Activated CD4-positive, alpha-beta T cell treated with anti-CD3 and anti-CD28 coated beads for 48 hours (primary cell): ENCODE data around the gene WWOX.

Experiments used
- DNase-seq: peaks from one replicate; pipeline ENCODE4 v3.0.0-alpha.2; 2020

The WWOX gene

DNA sequence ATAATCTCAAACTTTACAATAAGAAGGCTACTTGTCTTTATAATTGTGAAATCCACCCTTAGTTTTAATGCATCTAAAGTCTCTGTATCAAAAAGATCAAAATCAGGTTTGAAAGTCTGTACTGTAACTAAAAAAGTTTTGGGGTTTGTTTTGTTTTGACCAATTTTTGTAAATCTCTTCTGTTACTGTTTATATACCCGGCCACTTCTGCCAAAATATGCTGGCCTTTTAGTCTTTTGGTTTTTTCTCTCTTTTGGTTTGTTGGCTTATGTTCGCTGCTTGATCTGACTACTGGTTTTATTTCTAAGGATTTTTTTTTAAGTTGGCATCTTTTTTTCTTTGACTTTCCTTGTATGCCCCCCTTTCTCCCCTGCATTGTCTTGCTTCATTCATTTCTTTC, 845.9 kb downstream of the WWOX start:
- DNase-seq: no peak

DNA sequence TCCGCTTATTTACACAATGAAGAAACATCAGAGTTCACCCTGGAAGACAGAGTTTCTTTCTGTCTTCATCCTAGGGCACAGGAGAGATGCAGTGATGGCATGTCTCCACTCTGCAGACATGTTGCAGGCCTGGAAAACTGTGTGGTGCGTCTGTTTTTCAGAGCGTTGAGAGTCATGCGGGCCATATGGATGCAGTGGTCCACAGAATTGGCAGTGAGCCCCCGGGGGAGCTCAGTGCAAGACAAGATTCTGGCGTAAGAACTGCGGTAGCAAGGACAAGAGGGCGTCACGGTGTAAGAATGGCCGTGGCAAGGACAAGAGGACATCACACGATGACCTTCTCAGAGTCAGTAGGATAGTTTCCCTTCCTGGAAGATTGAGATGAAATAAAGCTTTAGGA, 847.1 kb downstream of the WWOX start:
- DNase-seq: no peak

DNA sequence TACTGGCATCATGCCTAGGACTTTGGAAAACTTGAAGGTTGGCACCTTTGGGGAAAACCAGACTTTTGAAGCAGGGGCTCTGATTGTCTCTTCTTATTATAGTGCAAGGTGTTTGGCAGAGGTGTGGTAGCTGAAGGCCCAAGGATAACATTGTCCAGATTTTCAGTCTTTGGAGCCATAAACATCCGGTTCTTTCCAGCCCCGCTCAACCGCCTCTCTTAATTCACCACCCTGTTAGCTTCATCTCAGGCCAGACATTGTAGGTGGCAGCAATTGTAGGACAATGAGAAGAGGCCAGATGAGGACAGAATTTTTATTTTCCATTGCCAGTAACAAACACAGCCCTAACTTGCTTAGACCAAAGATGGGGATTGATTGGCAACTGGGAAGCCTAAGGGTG, 851.3 kb downstream of the WWOX start:
- no peak for DNase-seq

DNA sequence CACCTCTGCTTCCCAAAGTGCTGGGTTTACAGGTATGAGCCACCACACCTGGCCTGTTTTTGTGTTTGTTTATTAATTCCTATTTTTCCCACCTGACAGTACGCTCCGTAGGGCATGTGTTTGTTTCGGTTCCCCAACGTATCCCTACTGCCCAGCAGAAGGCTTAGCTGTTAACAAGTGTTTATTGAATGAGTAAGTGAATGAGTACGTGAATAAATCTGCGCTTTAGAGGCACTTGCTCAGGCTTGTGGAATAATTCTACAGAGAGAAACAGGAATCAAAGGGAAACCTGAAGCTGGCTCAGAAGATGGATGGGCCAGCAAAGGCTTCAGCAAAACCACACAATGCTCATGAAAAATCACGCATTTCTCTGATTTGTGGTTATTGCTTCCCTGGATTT, 853.2 kb downstream of the WWOX start:
- no peak for DNase-seq

DNA sequence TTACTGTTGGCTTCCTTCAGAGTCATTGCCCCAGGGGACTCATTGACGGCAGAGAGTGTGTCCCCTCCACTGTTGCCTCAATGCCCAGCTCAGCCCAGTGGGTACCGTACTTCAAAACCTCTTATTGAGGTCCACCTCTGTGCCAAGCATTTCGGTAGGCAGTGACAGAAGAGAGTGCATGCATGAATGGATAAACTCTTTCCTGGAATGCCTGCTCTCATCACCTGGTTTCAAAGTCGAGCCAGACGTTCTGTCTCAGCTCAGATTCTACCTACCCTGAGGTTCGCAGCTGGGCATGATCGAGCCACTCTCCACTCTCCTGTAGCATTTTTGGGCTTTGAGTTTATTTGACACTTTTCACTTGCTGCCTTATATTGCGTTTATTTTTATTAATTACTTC, 854.1 kb downstream of the WWOX start:
- no peak for DNase-seq

DNA sequence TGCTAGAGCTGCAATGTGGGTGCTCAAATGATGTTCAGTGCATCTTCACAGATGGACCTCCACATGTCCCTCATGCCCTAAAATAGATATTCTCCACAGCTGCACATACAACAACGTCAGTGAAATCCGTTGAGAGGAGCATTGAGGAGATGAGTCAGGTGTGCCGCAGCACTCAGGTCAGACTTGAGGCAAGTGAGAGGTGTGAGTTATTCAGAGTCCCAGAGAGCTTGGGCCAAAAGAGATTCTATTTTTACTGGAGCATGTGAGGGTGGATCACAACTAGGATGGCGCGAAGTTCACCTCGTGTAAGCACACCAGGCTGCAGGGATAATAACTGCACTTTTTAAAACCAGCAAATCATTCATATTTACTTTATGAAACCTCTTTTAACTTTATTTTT, 855.8 kb downstream of the WWOX start:
- DNase-seq: peak; percentile 31

DNA sequence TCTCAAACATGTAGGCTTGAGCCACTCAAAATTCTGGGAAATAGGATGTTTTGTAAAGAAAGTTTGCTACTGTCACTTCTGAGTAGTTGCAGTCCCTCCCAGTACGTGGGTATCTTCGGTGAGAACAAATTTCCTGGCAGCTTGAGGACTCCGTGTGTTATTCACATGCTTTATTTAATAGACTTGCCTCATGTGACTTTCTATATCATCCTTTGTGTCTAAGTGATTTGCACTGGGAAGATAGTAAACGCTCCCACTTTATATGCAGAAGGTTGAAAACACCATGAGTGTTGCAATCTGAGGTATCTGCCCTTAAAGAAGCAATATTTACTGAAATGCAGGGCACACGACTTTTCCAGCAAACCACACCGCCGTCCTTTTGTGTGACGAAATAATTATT, 857.4 kb downstream of the WWOX start:
- DNase-seq: no peak

DNA sequence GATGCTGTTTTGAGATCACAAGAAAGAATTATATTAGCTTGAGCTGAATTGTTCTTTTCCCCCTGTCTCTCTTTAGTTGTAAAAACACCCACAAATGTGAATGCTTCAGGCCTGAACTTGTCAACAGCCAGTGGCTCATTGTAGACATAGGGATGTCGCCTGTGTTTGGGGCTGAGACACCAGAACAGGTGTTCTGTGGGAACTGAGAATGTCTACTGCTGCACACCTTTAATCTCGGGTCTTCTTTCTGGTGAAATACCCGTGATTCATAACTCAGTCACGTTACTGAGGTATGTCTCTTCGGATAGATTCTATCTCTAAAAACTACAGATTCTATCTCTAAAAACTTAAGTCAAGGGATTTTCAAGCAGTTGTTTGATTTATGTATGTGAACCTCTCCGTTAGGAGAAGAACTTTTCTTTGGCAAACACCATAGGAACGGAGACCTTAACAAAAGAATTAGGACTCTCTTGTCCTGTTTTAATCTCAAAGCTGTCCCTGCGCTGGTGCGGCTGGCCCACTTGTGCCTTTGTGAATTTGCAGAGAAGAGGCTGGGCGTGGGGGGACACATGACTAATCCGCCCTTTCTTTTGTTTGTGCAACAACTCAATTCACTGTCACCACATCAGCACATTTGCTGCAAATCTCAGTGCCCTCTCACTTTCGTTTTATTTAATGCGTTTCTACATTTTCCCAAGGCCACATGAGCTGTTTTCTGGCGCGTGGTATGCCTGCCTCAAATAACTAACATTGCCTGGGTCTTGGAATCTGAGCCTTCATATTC, 858.1 kb downstream of the WWOX start:
- peak; percentile 56 for DNase-seq

DNA sequence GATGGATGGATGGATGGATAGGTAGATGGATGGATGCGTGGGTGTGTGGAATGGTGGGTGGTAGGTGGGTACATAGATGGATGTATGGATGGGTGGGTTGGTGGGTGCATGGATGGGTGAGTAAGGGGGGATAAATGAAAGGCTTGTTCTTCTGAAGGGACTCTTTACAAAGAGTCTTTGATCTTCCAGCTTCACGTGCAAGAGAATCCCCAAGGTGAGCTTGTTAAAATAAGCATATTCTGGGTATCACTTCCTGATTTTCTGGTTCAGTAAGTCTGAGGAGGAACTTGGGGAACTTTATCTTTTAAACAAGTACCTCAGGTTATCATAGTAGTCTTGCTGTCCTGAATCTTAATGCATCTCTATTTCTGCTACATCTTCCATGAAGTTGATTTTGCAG, 862.0 kb downstream of the WWOX start:
- DNase-seq: no peak

DNA sequence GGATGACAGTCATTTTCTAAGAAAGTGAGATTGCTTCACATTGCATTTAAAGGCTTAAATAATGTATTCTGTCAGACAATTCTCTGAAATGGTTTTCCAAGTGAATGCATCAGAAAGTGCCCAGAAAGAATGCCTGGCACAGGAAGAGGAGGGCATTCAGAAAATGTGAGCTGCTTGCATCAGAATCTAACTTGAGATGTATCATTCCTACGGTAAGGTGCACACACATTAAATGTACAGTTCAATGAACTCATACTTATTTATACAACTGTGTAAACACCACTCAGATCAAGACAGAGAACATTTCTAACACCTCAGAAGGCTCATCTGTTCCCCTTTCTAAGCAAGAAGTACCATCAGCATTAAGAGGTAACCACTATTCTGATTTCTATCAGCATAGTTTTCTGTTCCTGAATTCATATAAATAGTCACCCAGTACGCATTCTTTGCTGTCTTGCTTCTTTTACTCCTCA, 863.0 kb downstream of the WWOX start:
- DNase-seq: no peak

DNA sequence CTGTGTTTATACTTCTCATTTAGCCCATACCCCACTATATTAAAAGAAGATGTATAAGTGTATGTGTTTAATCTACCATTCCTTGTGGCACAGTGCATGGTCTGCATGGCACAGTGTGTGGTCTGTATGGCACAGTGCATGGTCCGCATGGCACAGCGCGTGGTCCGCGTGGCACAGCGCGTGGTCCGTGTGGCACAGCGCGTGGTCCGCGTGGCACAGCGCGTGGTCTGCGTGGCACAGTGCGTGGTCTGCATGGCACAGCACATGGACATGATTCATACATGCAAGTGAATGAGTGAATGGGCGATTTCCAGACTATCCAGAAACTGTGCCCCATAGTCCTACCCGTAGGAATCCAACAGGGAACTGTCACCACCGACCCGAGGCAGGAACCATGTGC, 868.5 kb downstream of the WWOX start:
- no peak for DNase-seq

DNA sequence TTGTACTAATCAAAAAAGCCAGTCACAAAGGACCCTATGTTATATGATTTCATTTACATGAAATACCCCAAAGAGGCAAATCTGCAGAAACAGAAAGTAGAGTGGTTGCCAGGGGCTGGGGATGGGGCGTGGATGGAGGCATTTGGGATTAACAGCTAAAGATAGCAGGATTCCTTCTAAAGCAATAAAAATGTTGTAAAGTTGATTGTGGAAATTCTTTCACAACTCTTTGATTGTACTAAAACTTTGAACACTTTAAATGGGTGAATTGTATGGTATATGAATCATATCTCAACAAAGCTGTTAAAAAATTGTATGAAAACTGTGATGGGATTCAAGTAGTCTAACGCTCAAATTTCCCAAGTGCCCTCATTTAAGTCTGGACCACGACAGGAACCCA, 870.3 kb downstream of the WWOX start:
- DNase-seq: no peak

DNA sequence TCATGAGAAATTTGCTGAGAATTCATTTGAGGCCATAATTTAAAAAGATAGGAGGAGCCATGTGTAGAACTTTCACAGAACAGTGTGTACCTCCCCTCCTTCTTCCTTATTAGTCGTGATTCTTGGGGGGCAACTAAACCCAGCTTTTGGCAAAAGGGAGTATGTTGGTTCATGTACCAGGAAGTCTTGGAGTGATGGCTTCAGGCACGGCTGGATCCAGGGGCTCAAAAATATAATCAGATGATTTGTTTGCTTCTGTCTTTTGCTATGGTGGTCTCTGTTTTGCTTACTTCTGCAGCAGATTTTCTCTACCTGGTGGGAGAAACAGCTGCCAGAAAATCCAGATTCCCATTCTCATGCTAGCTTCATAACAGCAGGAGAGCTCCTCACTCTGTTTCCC, 871.2 kb downstream of the WWOX start:
- DNase-seq: no peak

DNA sequence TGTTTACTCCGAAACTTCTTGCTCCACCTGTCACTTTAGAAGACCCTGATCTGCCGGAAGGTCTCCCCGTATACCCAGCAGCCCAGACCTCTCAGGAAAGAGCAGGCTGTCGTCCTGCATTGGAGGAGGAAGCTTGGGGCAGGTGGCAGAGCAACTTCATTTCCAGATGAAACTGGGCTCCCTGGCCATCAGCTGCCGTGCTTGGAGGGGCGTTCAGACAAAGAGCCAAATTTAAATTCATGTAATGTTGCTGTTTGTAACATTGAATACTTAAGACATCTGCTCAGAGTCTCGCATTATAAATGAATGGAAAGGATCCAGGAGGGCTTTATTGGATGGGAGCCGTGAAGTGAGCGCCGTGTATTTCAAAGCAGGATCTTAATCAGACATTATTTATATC, 872.6 kb downstream of the WWOX start:
- no peak for DNase-seq

DNA sequence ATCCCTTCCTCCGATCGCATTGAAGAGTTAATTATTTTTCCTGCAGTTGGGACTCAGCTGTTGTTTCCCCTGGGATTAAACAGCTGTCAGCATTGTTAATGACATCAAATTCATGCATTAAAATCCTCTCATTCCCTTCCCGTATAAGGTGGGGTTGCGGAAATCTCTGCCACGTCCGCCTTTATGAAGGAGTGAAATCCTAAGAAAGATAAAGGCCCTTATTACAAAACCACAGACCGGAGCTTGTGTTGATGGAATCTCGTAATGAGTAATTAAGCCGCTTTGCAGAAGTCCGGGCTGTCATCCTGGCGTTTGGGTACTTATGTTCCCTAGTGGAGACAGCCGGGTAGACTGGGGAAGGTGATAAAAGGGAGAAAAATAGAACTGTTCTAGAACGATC, 873.5 kb downstream of the WWOX start:
- DNase-seq: no peak

DNA sequence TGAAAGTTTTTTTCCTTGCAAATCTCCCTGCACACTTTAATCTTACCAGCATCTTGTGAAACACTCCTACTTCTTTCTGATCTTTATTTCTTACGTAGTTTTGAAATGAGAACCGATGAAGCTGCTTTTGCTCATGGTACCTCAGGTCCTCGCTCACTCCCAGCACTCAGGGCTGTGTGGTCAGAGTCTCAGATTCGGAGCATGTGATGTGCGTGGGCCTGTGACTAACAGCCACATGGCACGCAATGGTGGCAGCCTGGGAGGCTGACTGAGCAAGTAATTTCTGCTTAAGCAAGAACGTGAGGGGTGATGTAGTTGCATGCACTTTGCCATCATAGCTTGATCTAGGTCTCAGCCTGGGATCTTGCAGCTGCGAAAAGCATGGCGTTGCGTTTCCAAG, 876.8 kb downstream of the WWOX start:
- peak; percentile 59 for DNase-seq

DNA sequence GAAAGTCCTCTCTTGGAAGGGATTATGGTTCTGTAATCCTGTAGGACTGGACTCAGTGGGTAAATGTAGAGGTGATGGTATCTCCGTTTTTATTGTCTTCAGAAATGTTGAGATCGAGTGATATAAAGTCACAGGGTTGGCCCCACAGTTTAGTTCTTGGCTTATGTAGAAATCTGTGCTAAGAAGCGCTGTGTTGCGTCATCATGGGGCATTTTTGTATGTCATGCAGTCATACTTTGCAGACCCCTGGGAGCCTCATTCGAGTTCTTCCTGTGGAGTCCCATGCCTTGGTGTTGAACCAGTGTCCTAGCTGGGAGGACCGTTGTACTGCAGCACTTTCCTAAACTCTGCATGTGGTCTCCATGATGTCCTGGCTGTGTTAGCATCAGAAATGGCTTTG, 881.4 kb downstream of the WWOX start:
- no peak for DNase-seq

DNA sequence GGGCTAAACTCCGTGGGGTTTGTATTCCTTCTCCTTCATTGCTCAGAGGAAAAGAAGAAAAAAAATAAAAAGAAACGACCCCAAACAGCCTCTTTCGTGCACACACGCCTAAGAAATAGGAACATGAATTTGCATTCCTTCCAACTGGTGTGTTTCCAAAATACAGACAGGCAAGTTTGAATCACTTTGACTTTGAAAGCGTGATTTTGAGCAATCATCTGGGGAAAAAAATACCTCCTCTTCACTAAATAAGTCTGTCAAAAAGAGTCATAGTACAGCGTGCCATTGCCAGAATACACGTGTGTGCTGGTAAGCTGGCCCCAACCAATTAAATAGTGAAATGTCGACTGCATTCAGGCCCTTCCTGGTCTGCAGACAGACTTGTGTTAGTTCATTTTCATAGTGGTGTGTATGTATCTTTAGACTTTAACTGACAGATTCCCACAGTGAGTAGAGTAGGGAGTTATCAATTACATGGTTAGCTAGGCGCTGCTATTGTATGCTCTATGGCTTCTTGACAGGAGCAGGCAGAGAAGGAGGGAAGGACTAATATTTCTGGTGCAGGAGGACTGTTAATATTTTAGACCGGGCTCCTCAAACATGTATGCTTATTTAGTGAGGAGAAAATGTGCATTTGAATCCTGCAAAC, 882.8 kb downstream of the WWOX start:
- DNase-seq: no peak

DNA sequence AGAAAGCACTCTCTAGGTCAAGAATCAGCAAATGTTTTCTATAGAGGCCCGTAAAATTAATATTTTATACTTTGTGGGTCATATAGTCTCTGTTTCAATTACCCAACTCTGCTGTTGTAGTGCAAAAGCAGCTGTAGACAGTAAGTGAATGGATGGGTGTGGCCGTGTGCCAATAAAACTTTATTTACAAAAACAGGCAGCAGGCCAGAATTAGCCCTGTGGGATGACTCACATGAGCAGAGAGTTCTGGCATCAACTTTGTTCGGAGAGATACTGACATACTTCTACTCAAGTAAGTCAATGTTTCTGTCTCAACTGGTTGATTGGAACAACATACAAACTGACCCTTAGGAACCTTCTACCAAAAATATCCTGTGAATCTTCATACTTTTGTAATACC, 884.9 kb downstream of the WWOX start:
- DNase-seq: no peak

DNA sequence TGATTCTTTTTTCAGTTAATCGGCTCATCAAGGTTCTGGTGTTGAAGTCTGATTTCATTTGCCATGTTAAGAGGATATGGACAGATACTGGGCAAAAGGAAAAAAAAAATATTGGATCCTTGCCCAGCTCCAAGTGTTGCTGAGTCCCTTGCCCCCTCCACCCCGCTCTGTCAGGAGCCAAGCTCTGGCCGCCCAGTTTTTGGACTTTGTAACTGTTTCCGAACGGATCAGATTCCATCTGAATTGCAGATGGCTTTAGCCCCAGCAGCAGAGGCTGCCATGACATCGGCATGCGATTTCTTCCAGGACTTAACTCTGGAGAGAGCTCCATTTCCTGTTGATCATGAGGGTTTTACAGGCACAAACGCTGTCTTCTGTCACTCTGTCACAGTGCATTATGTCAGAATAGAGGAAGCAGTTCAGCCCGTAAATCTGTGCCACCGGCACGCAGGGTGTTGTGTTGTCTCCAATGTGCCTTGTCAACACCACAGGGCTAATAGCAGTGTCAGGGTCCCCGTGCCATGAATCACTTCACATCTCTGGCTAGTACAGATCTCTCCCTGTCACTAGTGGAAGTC, 885.5 kb downstream of the WWOX start:
- no peak for DNase-seq

DNA sequence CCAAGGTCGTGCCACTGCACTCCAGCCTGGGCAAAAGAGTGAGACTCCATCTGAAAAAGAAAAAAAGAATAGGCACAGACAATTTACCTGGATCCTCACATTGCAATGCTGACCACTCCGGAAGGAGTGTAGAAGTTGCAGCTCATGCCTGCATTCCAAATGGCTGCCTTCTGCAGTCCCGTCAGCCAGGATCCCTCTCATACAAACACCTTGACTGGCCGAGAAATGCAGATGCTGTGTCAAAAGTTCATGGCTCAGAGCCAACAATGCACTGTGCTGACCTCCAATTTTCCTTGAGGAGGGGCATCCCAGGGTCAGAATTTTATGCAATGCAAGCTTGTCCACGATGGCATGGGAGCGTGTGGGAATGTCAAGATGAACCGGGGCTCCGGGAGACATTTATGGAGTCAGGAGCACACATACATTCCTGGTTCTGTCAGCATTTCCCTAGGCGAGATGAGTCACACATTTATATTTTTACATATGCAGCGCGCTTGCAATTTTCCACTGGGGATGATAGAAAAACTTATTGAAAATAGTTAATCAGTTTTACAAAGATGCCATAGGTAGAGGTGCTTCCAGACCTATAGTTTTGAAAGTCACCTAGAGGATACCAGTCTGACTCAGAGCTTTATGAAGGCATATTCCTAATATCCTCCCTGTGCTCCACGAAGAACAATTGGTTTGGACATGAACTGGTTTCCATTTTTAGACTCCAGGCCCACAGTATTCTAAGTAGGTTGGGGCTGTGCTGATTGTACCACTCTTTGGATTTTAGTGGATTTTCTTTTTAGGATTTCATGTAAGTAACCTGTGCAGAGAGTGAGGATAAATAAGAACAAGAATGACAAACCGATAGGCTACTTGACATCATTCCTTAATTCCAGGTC, 886.5 kb downstream of the WWOX start:
- no peak for DNase-seq

DNA sequence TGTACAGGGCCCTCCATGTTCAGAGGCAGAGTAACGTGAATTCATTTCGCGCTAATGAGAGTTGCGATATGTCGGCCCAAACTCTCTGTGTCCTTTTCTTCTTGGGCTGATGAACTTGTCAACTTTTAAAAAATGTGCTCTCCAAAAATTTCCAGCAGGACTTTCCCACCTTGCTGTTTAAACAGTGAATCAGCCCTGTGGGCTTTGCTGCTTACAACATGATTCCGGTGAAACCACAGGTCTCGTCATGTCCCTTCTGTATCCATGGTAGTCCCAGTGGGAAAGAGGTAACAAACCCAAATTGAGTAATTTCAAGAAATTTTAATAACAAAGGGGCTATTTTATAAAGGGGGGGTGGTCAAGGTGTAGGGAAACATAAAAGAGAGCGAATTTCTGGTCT, 888.2 kb downstream of the WWOX start:
- no peak for DNase-seq

DNA sequence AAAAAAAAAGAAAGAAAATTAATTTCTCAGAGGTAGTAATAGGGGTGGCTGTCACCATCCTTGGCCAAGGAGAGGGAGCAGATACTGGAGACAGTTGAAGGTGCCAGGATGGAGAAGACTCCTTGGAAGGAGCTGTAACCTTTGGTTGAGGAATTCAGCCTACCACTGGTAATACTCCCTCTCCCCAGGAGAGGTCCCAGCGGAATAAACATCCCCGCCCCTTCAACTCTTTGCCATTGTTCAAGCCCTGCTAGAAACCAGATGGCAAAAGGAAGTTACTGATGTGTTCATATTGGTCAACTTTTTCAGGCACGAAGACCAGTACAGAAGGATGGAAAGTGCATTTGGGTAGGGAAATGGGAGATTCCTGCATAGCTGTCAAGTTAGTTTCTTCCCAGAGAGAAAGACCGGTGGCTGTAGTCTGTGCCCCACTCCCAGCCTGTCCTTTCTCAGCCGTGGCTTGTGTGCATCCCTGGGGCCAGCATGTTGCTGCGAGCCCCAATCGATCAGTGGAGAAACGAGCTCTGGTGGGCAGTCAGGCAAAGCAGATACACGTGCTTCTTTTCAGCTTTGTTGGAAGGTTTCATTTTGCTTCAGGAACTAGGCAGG, 889.0 kb downstream of the WWOX start:
- DNase-seq: no peak
